ENCODE measurements around the gene ZBTB7C. TPM values are rescaled to one million over a fixed set of nuclear protein-coding genes. Genes with fewer than 3 reads are reported as not detected.

The ZBTB7C gene
- total RNA-seq, 1 donor from 2014 or later: 1.1 TPM

DNA sequence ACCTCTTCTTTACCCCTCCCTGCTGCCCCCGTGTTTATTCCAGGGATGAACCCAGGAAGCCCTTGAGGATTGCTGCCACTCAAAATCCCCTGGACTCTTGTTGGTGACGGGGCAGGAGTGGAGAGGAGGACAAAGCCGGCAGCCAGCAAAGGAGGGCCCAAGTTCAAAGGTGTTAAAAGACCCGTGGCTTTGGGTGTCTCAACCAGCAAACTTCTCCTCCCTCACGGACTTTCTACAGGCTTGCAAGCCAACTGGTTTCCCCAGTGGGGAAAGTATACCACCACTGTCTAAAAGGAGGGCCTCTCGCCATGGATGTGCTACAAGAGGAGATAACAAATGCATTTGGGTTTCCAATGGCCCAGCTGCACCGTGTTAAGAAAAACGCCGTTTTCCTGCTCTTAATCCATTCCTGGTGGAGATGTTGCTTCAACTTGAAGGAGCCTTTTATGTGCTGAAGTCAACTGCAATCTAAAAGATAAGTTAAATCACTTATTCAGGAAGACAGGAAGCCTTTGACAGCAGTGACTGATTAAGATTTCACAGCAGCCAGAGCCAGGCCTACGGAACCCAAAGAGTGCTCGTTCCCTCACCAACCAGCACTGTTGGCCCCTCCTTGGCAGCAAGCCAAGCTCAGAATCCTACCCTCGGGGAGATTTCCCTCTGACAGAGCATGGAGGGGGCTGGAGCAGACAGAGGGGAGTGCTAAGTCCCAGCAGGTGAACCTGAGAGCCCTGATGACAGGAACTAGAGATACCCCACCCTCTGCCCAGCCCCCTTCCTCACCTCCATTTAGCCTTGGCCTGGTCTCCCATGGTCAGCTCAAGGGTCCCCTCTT, 57.8 kb downstream of the ZBTB7C start:
- H3K27me3 ChIP-seq (ENCODE audit: control insufficient read depth, insufficient read depth, low read length): no peaks in the 10 kb centered on the region
- TF ChIP-seq, protein P1, sequence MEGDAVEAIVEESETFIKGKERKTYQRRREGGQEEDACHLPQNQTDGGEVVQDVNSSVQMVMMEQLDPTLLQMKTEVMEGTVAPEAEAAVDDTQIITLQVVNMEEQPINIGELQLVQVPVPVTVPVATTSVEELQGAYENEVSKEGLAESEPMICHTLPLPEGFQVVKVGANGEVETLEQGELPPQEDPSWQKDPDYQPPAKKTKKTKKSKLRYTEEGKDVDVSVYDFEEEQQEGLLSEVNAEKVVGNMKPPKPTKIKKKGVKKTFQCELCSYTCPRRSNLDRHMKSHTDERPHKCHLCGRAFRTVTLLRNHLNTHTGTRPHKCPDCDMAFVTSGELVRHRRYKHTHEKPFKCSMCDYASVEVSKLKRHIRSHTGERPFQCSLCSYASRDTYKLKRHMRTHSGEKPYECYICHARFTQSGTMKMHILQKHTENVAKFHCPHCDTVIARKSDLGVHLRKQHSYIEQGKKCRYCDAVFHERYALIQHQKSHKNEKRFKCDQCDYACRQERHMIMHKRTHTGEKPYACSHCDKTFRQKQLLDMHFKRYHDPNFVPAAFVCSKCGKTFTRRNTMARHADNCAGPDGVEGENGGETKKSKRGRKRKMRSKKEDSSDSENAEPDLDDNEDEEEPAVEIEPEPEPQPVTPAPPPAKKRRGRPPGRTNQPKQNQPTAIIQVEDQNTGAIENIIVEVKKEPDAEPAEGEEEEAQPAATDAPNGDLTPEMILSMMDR (IDR thresholded peaks at IDR 0.05; ENCODE audit: insufficient read depth, low read length, poor library complexity, severe bottlenecking): no peak

DNA sequence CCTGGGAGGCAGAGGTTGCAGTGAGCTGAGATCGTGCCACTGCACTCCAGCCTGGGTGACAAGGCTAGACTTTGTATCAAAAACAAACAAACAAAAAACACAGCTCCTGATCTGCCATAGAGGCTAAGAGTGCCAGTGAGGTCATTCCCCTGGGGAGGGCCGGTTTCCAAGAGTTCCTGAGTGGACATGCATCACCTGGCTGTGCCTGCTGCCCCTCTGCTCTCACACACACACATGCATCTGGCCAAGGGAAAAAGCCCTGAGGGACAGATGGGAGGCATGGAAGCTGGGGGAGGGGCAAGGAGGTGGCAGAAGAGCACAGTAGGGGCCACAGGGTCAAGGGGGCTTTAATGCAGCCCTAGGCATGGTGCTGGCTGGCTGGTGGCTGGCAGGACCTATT, 60.4 kb downstream of the ZBTB7C start:
- H3K36me3 ChIP-seq (ENCODE audit: control insufficient read depth, insufficient read depth, low read length): no peaks in the 10 kb centered on the region
- no peak for DNase-seq (ENCODE audit: low read depth)
- TF ChIP-seq, protein P1 (IDR thresholded peaks at IDR 0.05; ENCODE audit: insufficient read depth, low read length, poor library complexity, severe bottlenecking): no peak
- no peaks in the 10 kb centered on the region for H3K27me3 ChIP-seq (ENCODE audit: control insufficient read depth, insufficient read depth, low read length)
- H3K4me3 ChIP-seq (ENCODE audit: low read depth, low read length): no peak overlapping the region

More for the DNA sequence above, 57.8 kb downstream of the ZBTB7C start:
- Histone ChIP-seq H3K4me3 (ENCODE audit: low read depth, low read length) (no peak overlapping the region), H3K36me3 (ENCODE audit: control insufficient read depth, insufficient read depth, low read length) (no peaks in the 10 kb centered on the region)
- no peak for DNase-seq (ENCODE audit: low read depth)

DNA sequence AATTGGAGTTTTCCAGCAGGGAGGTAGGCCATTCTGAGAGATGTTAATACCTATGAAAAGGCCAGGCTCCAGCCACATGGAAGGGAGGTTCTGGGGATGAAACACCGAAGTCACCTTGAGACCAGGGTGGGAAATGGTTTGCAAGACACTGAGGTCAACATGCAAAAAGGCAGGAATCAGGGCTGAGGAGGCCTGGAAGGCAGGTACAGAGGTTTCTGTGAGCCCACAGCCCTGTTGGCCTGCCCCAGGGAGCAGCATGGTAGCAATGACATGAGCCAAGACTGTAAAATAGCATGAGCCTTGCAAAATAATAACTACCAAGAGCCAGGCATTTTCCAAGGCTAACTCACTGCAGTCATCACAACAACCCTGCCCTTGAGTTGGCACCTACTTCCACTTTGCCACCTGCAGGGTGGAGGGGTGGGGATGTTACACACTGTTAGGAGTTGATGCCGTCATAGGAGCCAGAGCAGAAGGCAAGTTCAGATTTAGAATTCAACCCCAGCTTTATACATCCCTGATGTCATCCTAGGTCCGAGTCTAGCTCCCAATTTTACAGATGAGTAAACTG, 61.3 kb downstream of the ZBTB7C start:
- Histone ChIP-seq H3K4me3 (ENCODE audit: low read depth, low read length) (no peak overlapping the region), H3K27me3 (ENCODE audit: control insufficient read depth, insufficient read depth, low read length) (no peaks in the 10 kb centered on the region), H3K36me3 (ENCODE audit: control insufficient read depth, insufficient read depth, low read length) (no peaks in the 10 kb centered on the region)
- DNase-seq (ENCODE audit: low read depth): no peak
- TF ChIP-seq, protein P1 (IDR thresholded peaks at IDR 0.05; ENCODE audit: insufficient read depth, low read length, poor library complexity, severe bottlenecking): no peak

DNA sequence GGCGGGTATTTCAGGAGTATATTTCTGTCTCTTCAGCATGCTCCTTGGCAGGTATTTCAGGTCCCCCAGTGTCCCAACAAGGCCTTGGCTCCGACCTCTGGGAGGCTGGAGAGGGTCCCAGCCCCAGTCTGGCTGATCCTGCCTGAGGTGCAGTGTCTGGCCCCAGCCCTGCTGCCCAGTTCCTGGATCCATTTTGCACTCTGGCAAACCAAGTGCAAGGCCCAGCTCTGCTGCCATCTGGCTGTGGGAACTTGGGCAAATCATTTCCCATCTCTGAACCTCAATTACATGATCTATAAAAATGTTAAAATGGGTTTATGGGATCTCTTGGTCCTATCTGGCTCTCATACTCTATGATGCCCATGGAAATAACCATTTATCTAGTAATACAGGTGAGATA, 63.6 kb downstream of the ZBTB7C start:
- H3K4me3 ChIP-seq (ENCODE audit: low read depth, low read length): no peak overlapping the region
- no peaks in the 10 kb centered on the region for H3K36me3 ChIP-seq (ENCODE audit: control insufficient read depth, insufficient read depth, low read length)
- DNase-seq (ENCODE audit: low read depth): no peak
- H3K27me3 ChIP-seq (ENCODE audit: control insufficient read depth, insufficient read depth, low read length): no peaks in the 10 kb centered on the region
- TF ChIP-seq, protein P1 (IDR thresholded peaks at IDR 0.05; ENCODE audit: insufficient read depth, low read length, poor library complexity, severe bottlenecking): peak; percentile 37

DNA sequence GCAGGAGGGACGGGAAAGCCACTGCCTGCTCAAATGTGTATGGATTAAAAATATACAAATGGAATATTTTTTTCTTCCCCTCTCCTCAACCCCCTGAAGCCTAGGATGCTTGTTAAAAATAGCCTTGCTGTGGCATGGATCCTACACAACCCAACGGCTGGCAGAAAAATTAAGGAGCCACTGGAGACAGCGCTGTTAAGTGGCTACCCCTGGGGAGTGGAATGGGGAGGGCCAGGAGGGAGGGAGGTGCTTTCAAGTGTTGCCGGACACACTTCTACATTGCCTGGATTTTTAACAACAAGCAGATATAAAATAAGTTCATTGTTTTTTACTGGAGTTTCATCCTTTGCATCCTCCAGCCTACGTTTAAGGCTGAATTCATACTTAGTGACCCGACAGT, 66.6 kb downstream of the ZBTB7C start:
- no peaks in the 10 kb centered on the region for H3K36me3 ChIP-seq (ENCODE audit: control insufficient read depth, insufficient read depth, low read length)
- no peak for DNase-seq (ENCODE audit: low read depth)
- no peak overlapping the region for H3K4me3 ChIP-seq (ENCODE audit: low read depth, low read length)
- no peaks in the 10 kb centered on the region for H3K27me3 ChIP-seq (ENCODE audit: control insufficient read depth, insufficient read depth, low read length)
- TF ChIP-seq, protein P1 (IDR thresholded peaks at IDR 0.05; ENCODE audit: insufficient read depth, low read length, poor library complexity, severe bottlenecking): no peak

Measured in kidney epithelial cell (primary cell).